Endothelial cell (in vitro differentiated cells): Measurements from ENCODE around the gene SHKBP1. TPM values are rescaled to one million over a fixed set of nuclear protein-coding genes. Genes with fewer than 3 reads are reported as not detected.

Experiments used
- DNase-seq: peaks from one replicate; pipeline ENCODE4 v3.0.0; 2021; ENCODE audit warnings: low spot score
- H3K27ac Mint-ChIP-seq: one replicate; pipeline ENCODE4 v1.8.0; 2021; ENCODE audit warnings: mixed read lengths, inconsistent platforms; ENCODE audit not compliant: unreplicated experiment
- H3K27me3 Mint-ChIP-seq: one replicate; pipeline ENCODE4 v1.8.0; 2021; ENCODE audit warnings: mild to moderate bottlenecking, moderate library complexity, mixed read lengths, inconsistent platforms; ENCODE audit not compliant: unreplicated experiment
- H3K36me3 Mint-ChIP-seq: one replicate; pipeline ENCODE4 v1.8.0; 2021; ENCODE audit warnings: mild to moderate bottlenecking, low read depth, mixed read lengths, inconsistent platforms; ENCODE audit not compliant: unreplicated experiment
- H3K4me1 Mint-ChIP-seq: one replicate; pipeline ENCODE4 v1.8.0; 2021; ENCODE audit warnings: mild to moderate bottlenecking, mixed read lengths, inconsistent platforms; ENCODE audit not compliant: unreplicated experiment
- H3K4me3 Mint-ChIP-seq: one replicate; pipeline ENCODE4 v1.8.0; 2021; ENCODE audit warnings: mild to moderate bottlenecking, mixed read lengths, inconsistent platforms; ENCODE audit not compliant: unreplicated experiment
- H3K9me3 Mint-ChIP-seq: one replicate; pipeline ENCODE4 v1.8.0; 2021; ENCODE audit warnings: mixed read lengths, inconsistent platforms; ENCODE audit not compliant: unreplicated experiment
- CTCF ChIP-seq: fragments of 200-600 bp; sonication (generic); IDR thresholded peaks from one replicate; pipeline ENCODE4 v1.5.0; 2021; ENCODE audit warnings: antibody characterized with exemption; ENCODE audit not compliant: unreplicated experiment
- total RNA-seq: library from RNA; stranded (reverse); fragmentation: NEBNext Ultra II Directional; extraction: Animal tissue kit (Norgen Biotek cat#: 25700); gene quantifications from one replicate; pipeline ENCODE4 v1.2.1, GENCODE V29; 2021; ENCODE audit not compliant: unreplicated experiment

The SHKBP1 gene
- total RNA-seq, 1 donor from 2014 or later, result 84.6 TPM

GRCh38 chr19:40625406-40626120, 48.9 kb downstream of the SHKBP1 start:
- H3K4me3 Mint-ChIP-seq, result peak overlapping the region; percentile 43
- TF ChIP-seq CTCF, result no peak
- no peak for DNase-seq
- H3K4me1 Mint-ChIP-seq, result peaks cover 6% of the 10 kb centered on the region
- H3K36me3 Mint-ChIP-seq, result peaks cover 48% of the 10 kb centered on the region
- no peak overlapping the region for H3K27ac Mint-ChIP-seq
- H3K27me3 Mint-ChIP-seq, result peaks cover 15% of the 10 kb centered on the region
- H3K9me3 Mint-ChIP-seq, result peaks cover 4% of the 10 kb centered on the region

GRCh38 chr19:40626918-40627317, 50.2 kb downstream of the SHKBP1 start:
- no peak for TF ChIP-seq CTCF
- Mint-ChIP-seq H3K27me3 (peaks cover 13% of the 10 kb centered on the region), H3K4me3 (peak overlapping the region; percentile 31), H3K36me3 (peaks cover 41% of the 10 kb centered on the region), H3K27ac (no peak overlapping the region), H3K9me3 (peaks cover 4% of the 10 kb centered on the region), H3K4me1 (peaks cover 6% of the 10 kb centered on the region)
- no peak for DNase-seq

GRCh38 chr19:40627486-40628279, 51.0 kb downstream of the SHKBP1 start:
- TF ChIP-seq CTCF, result no peak
- DNase-seq, result no peak
- Mint-ChIP-seq H3K36me3 (peaks cover 38% of the 10 kb centered on the region), H3K27ac (no peak overlapping the region), H3K27me3 (peaks cover 13% of the 10 kb centered on the region), H3K4me3 (no peak overlapping the region), H3K4me1 (peaks cover 6% of the 10 kb centered on the region), H3K9me3 (peaks cover 4% of the 10 kb centered on the region)

- no peak for DNase-seq
- Mint-ChIP-seq H3K27ac (no peak overlapping the region), H3K4me3 (no peak overlapping the region), H3K9me3 (peaks cover 4% of the 10 kb centered on the region), H3K4me1 (peaks cover 2% of the 10 kb centered on the region), H3K27me3 (peaks cover 12% of the 10 kb centered on the region), H3K36me3 (peaks cover 30% of the 10 kb centered on the region)
- no peak for TF ChIP-seq CTCF
Measured at GRCh38 chr19:40629346-40629745, 52.7 kb downstream of the SHKBP1 start.
